ENCODE results near the gene SPAG6. TPM values are rescaled to one million over a fixed set of nuclear protein-coding genes. Genes with fewer than 3 reads are reported as not detected.

SPAG6 gene
- total RNA-seq, 1 donor from 2014 or later = 10.4 TPM

DNA sequence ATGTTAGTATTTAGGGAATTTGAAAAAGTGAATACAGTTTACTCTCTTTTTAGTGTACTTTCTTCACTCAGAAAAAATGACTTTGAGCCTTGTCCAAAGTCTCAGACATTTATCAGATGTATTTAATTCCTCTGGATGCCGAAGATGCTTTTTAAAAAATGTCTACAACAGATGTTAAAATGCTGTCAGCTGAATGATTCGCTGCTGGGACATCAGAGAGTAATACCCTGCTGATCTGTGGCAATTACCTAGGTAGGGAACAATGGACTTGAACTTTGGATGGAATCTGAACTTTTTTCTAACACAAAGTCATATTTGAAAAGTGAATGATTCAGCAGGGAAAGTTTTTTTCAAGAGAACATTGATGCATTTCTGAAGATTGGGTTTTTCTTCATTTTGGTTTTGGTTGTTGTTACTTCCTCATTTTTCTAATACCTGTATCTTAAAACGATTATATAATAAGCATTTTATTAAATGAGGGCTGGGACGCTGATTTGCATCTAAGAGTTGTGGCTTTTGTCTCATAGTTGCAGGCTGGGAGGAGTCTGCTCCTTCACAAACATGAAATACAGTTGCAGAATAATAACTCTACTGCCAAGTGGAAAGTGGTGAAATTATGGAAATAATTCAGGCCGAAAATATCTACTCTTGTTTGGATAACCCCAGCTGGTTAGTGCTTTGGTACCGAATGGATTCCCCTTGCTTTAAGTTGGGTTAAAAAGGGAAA lies 98.0 kb downstream of the SPAG6 start:
- no peak for DNase-seq
- no peaks in the 10 kb centered on the region for H3K27me3 ChIP-seq (ENCODE audit: low read depth)
- intact Hi-C loops (cut with DNase I) = no loop called here
- no peak for TF ChIP-seq CTCF (IDR thresholded peaks at IDR 0.05)
- peaks cover 10% of the 10 kb centered on the region for H3K4me1 ChIP-seq
- no peaks in the 10 kb centered on the region for H3K36me3 ChIP-seq
- no peak for ATAC-seq
- no peaks in the 10 kb centered on the region for H3K9me3 ChIP-seq
- no peak overlapping the region for H3K27ac ChIP-seq
- no peak overlapping the region for H3K4me3 ChIP-seq

DNA sequence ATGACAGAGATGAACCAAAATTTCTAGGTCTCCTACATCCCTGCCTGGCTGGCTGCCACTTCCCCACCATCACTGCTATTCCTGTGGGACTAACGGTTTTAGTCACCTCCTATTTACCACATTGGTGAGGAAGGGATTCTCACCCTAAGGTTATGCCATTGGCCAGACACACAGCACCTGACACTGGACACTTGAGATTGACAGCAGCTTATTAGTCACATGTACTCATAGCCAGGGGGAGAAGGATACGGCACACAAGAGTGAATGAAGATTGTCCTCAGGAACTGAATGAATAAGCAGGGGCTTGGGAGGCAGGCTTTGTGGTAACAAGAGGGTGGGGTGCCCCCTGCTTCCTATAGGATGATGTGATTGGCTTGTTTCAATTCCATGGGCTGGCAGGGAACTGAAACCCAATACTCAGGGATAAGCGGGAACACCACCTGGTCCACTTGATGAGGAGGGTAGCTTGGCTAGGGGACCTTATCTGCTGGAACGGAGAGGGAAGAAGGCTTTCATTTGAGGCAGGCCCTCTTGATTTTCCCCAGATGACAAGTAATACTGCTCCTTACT lies 99.0 kb downstream of the SPAG6 start:
- peaks cover under 1% of the 10 kb centered on the region for H3K4me1 ChIP-seq
- intact Hi-C loops (cut with DNase I) = no loop called here
- DNase-seq (no peak), ATAC-seq (no peak)
- TF ChIP-seq CTCF (IDR thresholded peaks at IDR 0.05) = no peak
- no peak overlapping the region for H3K4me3 ChIP-seq
- no peaks in the 10 kb centered on the region for H3K9me3 ChIP-seq
- no peaks in the 10 kb centered on the region for H3K36me3 ChIP-seq
- H3K27me3 ChIP-seq (ENCODE audit: low read depth) = no peaks in the 10 kb centered on the region
- H3K27ac ChIP-seq = no peak overlapping the region

DNA sequence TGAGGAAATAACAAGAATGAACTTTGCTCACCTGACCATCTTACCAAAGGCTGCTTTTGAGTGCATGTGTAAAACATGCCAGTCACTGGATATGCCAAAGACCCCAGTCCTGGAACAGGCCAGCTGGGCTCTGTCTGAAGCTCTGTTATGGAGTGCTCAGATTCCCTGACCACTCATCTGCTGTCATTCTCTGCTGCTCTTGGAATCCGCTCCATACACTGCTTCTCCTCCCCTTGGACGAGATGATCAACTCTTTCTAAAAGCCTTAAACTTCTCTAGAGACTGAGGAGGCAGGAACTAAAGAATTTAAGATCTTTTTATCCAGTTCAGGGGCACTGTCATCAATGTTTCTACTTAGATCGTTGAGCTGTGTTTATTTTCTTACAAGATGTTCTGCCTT lies 100.2 kb downstream of the SPAG6 start:
- intact Hi-C loops (cut with DNase I) = no loop called here
- no peaks in the 10 kb centered on the region for H3K36me3 ChIP-seq
- H3K9me3 ChIP-seq = no peaks in the 10 kb centered on the region
- H3K4me1 ChIP-seq = no peaks in the 10 kb centered on the region
- ATAC-seq (no peak), DNase-seq (no peak)
- no peak overlapping the region for H3K27ac ChIP-seq
- no peak overlapping the region for H3K4me3 ChIP-seq
- H3K27me3 ChIP-seq (ENCODE audit: low read depth) = no peaks in the 10 kb centered on the region
- no peak for TF ChIP-seq CTCF (IDR thresholded peaks at IDR 0.05)

GRCh38 chr10:22447068-22447467 lies 101.8 kb downstream of the SPAG6 start:
- Histone ChIP-seq H3K36me3 (no peaks in the 10 kb centered on the region), H3K27ac (no peak overlapping the region), H3K4me1 (no peaks in the 10 kb centered on the region), H3K4me3 (no peak overlapping the region), H3K9me3 (no peaks in the 10 kb centered on the region), H3K27me3 (ENCODE audit: low read depth) (no peaks in the 10 kb centered on the region)
- DNase-seq = no peak
- ATAC-seq = no peak
- TF ChIP-seq CTCF (IDR thresholded peaks at IDR 0.05) = no peak
- intact Hi-C loops (cut with DNase I) = no loop called here

DNA sequence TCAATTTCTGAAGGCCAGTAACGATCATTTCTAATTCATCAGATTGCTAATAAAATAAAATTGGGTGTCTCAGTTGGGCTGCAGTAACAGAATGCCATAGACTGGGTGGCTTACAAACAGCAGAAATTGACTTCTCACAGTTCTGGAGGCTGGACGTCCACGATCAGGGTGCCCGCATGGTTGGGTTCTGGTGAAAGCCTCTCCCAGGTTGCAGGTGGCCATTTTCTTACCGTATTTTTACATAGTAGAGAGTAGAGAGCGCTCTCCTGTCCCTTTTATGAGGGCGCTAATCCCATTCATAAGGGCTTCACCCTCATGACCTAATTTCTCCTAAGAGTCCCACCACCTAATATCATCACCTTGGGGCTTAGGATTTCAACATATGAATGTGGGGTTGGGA lies 106.0 kb downstream of the SPAG6 start:
- ATAC-seq = no peak
- intact Hi-C loops (cut with DNase I) = no loop called here
- Histone ChIP-seq H3K36me3 (no peaks in the 10 kb centered on the region), H3K4me3 (no peak overlapping the region), H3K4me1 (no peaks in the 10 kb centered on the region), H3K27me3 (ENCODE audit: low read depth) (no peaks in the 10 kb centered on the region), H3K27ac (no peak overlapping the region), H3K9me3 (no peaks in the 10 kb centered on the region)
- TF ChIP-seq CTCF (IDR thresholded peaks at IDR 0.05) = no peak
- no peak for DNase-seq
